GM21619 (cell line): ENCODE measurements around the gene CFAP92.
A peak's percentile ranks its signal among the peaks of the same experiment; 100 is the strongest.
"Not testable (repeated sequence)": the region's sequence is repeated elsewhere in the genome, so short reads cannot be mapped to it uniquely, and the experiment has no call there.

Source experiments
- ATAC-seq: cut with Tn5 transposase; IDR thresholded peaks from one replicate; pipeline ENCODE4 v1.9.1; 2021; ENCODE audit not compliant: unreplicated experiment

CFAP92 gene

DNA sequence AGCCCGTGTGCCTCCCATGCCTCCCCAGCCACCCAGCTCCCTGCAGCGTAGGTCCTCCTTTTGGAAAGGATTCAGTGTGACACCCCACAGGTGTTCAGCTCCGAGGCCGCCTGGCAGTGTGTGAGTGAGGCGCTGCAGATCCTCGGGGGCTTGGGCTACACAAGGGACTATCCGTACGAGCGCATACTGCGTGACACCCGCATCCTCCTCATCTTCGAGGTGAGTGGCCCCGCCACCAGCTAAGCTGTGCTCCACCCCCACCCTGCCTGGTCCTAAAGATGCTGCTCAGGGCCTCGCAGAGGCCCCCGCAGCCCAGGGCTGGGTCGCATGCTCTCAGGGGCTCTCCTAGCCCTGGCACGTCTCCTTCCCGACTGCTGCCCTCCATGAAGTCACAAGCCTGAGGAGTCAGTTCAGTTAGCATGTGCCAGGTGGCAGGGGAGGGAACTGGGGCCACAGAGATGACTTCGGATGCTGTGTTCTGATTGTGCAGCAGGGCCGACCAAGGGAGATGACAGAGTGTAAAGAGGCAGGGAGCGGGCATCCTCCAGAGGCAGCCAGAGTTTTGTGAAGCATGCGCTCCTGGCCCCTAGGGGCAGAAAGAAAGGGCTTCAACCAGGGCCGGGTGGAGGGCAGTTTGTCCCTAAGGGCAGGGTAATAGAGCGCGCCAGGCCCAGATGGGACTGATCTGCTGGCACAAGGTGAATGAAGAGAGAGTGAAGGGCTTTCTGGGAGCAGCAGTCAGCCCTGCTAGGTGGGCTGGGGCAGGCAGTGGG lies 87.7 kb downstream of the CFAP92 start:
- ATAC-seq = no peak

DNA sequence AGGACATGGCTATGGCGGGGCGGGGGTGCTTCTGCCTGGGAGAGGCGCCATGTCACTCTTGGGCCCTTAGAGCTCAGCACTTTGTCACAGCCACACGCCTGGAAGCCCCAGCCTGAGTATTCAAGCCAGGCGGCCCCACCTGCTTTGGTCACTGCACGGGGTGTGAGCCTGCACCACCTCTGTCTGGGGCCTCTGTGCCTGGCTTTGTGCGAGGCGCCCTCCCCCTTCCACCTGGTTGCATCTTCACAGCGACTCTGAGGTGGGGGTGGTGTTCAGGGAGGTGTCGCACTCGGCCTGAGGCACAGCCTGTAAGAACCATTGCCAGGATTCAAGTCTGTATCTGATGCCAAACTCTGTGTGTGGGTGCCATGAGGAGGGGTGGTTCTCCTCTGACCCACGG lies 90.4 kb downstream of the CFAP92 start:
- ATAC-seq = no peak

DNA sequence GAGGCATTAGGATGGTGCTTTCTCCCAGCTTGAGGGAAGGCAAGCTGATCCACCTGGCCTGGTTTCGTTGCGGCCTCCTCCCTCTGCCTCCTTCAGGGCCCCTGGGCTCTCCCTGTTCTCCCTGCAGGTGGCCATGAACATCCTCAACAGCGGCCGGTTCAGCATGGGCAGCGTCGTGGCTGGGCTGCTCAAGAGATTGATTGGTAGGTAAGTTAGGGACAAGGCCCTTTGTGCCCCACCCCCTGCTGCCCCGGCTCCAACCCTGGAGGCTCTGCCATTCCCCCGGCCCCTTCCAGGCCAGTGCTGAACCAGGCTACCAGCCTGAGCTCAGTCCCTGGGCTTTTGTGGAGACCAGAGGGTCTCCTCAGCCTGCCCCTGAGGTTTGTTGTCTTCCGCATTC lies 91.5 kb downstream of the CFAP92 start:
- ATAC-seq = no peak

DNA sequence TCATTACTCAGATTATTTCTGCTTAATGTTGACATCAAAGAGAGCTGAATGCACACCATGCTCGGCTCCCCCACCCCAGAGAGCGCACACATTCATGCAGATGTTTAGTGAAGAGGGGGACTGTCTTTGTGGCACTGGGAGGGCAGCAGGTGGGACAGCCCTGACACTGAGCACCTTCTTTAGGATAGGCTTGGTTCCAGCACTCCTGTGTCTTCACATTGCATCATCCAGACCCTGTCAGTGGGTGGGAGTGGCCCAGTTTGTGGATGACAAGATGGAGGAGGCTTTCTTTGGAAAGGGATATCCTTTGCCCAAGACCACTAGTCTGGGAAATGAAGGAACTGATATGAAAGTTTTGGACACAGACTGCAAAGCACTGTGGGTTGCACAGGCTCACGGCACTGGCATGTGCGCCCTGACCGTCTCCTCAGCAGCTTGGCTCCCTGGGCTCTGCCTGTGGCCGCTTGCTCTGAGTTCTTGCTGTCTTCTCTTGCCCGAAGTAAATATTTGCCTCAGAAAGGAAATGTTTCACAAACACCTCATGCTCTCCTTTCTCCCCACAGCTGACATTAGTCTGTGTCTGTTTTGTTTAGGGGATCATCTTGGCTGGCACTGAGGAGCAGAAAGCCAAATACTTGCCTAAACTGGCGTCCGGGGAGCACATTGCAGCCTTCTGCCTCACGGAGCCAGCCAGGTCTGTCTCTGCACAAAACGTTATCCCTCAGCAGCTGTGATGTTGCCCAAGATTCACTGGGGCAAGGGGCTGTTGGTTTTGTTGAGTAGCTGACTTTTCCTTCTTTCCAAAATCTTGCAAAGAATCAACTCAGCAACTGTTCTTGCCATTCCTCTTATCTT lies 97.8 kb downstream of the CFAP92 start:
- no peak for ATAC-seq

DNA sequence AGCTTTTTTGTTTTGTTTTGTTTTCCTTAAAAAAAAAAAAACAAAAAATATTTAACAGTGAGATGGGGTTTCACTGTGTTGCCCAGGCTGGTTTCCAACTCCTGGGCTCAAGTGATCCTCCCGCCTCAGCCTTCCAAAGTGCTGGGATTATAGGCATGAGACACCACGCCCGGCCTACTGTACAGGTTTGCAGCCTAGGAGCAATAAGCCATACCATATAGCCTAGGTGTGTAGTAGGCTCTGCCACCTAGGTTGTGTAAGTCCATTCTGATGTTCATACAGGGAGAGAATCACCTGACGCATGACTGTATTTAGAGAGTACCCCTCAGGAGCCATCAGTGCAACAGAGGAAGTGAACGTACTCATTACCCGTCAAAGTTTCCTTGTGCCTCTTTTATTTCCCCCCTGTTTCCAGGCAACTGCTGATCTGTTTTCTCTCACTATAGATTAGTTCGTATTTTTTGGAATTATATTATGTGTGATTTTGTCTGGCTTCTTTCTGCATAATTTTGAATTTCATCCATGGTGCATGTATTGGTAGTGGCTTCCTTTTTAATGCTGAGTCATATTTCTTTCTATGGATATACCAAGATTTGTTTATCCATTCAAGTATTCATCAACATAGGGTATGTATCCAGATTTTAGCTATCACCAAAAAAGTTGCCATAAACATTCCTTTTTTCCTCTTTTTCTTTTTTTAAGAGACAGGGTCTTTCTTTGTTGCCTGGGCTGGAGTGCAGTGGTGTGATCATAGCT lies 104.6 kb downstream of the CFAP92 start:
- ATAC-seq = no peak

DNA sequence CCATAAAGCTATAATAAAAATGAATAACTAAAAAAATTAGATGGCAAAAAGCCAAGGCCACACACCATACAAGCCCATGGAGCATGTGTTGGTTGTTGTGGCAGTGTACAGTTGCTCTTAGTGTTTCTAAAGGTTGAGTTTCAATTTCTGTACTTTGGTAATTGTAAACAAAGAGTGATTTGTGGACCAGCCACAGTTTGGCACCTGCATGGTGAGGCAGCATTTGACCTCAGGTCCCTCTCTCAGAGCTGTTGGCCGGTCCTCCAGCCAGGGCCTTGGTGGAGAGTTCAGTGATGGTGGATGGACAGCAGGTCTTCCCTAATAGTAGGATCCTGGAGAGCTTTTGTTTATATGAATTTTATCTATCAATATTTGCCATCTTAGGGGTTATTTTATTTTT lies 108.9 kb downstream of the CFAP92 start:
- no peak for ATAC-seq

DNA sequence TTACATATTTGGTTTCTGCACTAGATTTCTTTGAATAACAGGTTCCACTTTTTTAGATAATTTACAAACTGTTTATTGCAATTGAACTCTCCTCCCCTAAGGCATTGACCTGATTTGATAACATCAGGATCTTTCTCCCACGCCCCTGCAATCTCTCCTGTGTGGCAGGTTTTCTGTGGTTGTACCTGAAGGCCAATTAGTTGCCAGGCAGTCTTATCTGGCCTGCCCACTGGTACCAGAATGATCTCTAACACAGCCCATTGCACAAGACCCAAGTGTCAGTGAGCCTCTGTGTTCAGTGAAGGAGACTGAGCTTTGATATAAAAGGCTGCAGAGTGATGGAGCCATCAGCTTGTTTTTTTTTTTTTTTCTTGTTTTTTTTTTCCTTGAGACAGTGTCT lies 111.2 kb downstream of the CFAP92 start:
- ATAC-seq = no peak

DNA sequence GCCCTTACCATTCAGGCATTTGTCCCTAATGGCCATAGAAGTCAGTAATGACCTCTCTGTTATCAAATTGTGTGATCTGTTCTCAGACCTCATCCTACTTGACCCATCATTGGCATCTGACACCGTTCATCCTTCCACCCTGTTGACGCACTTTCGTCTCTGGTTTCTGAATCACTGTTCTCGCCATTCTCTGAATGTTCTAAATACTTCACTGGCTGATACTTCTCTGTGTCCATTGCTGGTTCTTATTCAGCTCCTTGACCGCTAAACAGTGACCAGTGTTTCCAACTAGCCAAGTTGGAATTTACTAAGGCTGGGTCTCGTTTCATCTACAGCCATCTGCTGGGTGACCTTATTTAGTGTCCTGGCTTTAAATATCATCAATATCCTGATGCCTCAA lies 112.3 kb downstream of the CFAP92 start:
- ATAC-seq = no peak

DNA sequence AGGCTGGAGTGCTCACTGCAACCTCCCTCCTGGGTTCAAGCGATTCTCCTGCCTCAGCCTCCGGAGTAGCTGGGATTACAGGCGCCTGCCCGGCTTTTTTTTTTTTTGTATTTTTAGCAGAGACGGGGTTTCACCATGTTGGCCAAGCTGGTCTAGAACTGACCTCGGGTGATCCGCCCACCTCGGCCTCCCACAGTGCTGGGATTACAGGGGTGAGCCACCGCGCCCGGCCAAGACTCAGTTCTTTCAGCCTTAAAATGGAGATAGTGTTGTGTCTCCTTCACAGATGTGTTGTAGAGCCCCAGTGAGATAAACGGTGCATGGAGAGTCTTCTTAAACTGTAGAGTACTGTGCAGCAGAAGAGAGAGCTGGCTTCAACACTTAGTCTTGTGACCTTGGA lies 113.4 kb downstream of the CFAP92 start:
- not testable (repeated sequence) for ATAC-seq

DNA sequence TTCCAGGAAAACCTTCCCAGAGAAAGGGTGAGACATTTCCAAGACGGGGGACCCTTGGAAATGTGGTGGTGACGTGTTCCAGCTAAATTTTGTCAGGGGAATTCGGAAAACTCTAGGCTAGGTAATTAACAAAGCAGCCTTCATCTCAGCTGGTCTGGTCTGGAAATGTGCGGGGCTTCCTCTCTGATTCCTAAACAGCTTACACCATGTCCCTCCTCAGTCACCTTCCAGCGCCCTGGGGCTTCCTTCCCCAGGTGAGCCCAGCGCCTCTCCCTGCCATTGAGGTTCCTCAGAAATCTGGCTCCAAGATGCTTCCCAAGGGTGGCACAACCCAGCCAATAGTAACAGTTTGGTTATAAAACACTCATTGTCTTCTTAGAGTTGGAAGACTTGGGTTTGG lies 113.9 kb downstream of the CFAP92 start:
- no peak for ATAC-seq

DNA sequence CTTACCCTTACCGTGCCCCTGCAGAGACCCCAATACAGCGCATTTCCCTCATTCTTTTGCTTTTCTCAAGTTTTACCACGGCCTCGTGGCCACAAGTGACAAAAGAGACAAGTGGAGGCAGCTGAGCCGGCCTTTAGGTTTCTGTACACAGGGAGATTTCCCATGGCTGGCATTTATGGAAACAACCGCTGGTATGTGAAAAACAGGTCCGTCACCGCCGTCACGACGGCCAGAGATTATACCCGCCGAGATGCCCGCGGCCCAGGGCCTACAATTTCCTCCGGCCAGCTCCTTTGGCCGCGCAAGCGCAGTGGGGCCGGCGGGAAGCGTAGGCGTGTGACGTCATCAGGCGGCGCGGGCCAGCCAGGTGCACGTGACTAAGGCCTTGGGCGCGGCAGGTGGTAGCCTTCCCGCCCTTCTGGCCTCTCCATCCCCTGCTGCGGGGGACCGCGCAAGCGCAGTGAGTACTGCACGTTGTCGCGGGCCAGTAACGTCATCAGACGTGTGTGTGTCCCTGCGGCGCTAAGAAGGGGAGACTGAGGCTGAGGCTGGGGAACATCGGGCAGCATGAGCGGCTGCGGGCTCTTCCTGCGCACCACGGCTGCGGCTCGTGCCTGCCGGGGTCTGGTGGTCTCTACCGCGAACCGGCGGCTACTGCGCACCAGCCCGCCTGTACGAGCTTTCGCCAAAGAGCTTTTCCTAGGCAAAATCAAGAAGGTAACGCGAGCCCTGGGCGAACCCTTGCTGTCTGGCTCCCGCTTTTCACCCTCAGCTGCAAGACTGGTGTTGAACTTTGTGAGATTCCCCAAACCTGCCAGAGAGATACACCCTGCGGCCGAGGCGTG lies 114.5 kb downstream of the CFAP92 start, which contains the start of gene ACAD9:
Gene ACAD9 (plus strand): TSS at position 496 of the 845 bp plus-strand sequence. CDS start 72 bp downstream, at position 568.
- peak; percentile 80 for ATAC-seq

DNA sequence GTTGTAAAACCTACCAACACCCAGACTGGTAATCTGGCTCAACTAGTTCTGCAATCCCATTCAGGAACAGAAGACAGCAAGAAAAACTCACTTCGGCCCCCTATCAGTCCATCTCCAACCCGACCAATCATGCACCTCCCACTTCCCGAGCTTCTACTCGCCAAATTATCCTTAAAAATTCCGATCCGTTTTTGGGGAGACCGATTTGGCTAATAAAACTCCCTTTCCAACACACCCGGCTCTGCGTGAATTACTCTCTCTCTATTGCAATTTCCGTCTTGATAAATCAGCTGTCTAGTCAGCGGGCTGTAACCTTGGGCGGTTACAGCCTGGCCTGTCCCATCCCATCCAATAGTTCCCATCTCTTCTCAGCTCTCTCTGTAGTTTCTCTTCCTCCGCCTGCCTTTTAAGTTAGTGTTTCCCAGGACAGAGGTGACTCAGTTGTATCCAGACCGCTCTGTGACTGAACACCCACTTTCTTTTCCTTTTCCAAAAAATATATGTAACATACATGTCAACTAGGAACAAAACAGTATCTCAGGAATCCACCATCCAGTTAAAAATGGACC lies 115.2 kb downstream of the CFAP92 start:
- ATAC-seq = peak; percentile 17

DNA sequence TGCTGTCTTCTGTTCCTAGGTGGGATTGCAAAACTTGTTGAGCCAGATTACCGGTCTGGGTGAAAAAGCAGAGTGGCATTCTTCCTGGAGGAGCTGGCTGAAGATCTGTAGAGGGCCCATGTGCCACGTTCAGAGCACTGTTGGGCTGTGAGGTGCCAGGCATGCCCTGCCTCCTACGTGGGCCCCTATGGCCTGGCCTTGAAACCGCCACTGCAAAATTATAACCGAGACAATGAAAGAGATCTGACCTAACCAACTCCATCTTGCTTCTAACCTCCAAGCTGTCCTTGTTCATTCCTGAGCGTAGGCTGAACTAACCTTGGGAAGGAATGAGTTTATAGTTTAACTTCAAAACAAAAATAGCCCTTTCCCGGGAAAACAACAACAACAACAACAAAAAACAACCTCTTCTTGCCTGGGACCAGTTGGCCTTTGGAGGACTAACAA lies 115.8 kb downstream of the CFAP92 start:
- ATAC-seq = no peak

DNA sequence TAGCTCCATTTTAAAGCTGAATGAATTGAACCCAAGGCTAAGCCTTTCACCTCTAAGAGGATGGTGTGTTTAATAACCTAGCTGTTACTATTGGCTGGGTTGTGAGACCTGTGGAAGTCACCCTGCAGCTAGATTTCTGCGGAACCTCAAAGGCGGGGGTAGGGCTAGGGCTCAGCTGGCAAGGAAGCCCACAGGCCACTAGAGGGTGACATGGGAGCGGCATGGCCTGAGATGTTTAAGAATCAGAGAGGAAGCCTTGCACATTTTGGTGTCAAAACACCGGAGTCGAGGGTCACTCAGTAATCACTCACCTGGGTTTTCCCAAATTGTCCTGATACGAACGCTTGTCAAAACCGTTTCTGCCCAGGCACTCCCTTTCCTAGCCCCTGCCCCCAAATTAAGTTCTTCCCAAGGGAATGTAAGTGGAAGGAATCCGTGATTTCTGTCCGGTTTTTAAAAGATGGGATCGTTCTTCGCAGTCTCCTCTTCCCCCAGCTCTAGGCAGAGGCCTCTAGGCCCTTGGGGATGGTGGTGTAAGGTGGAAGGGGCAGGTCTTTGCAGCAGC lies 118.2 kb downstream of the CFAP92 start:
- ATAC-seq = no peak

DNA sequence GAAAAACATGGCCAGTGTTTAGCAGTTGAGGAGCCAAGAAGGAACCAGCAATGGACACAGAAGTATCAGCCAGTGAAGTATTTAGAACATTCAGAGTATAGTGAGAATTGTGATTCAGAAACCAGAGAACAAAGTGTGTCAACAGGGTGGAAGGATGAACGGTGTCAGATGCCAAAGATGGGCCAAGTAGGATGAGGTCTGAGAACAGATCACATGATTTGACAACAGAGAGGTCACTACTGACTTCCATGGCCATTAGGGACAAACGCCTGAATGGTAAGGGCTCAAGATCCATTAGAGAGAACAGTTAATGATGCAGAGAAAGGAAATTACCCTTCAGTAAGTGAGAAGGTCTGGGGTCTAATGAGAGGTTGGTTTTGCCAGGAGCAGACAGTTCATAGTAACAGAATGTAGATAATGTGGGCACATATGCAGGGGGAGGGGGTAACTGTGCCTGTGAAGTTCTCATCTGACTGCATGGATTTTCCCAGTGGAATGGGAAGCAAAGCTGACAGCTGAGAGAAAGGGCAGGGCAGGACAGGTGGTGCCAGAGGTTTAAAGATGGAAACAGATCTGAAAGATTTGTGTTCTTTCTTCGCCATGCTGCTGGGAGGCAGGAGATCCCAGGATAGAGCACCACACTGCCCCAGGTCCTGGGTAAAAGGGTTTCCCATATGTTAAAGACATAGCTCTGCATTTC lies 119.2 kb downstream of the CFAP92 start:
- no peak for ATAC-seq

DNA sequence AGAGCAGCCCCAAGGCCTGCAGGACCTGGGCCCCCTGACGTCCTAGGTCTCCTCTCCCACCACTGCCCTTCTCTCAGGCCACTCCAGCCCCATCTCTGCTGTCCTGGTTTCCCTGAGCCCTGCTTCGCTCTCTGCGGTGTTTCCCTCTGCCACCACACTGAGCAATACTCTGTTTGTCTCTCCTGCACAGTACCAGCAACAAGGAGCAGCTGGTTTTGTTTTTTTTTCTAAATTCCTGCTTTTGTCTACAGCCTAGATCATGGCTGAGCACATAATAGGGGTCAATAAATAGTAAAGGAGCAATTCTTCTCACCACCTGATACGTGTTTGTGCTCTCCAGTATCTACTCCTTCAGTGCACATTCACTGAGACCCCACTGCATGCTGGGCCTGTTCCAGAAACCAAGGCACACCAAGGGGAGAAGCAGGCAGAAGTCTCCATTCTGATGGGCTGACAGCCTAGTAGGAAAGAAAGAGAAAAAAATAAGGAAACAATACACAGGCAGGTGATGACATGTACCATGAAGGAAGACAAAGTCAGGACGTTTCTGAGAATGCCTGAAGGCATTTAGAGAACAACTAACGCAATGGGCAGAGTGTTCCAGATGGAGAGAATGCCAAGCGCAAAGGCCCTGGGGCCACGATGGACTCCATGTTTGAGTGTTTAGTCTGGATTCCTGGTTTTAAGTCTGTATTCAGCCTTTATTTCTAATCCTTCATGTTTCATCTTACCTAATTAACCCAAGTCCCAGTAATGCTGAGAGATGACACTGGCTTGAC lies 120.4 kb downstream of the CFAP92 start:
- ATAC-seq = no peak

DNA sequence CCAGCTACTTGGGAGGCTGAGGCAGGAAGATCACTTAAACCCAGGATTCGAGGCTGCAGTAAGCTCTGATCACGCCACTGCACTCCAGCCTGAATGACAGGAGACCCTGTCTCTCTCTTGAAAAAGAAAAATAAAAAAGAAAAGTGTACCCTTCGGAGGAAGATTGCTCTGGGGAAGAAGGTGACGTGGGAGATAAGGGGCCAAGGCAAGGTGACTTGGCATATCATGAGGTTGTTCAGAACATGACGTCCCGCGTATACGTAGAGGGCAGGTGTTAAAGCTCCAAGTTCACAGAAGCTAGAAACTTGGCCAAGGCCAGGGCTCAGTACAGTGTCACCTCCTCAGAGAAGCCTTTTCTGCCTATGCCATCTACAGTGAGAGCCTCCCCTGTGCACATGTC lies 121.1 kb downstream of the CFAP92 start:
- ATAC-seq = no peak

DNA sequence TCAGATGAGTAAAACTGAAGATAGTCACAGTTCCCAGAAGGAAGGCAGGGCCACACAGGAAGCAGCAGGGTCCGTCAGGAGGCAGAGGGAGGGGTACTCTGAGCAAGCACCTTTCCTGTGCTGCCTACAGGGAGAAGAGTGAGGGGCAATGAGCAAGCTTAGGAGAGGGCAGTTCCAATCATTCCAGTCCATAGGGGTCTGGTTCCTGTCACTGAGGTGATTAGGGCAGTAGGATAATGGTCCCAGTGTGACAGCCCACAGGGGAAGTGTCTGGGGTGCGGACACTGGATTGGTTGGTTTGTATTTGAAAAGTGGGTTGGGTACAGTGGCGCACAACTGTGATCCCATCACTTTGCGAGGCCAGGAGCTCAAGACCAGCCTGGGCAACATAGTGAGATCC lies 121.6 kb downstream of the CFAP92 start:
- no peak for ATAC-seq
